Esophagus squamous epithelium (tissue), 4 donors: Measurements from ENCODE around the gene TLCD1.

ENCODE experiments used
- POLR2A ChIP-seq, 4 donors: fragments of 450-650 bp; IDR thresholded peaks; one replicate each; pipeline ENCODE4 v1.6.1; 2017; ENCODE audit warnings: antibody characterized with exemption in 4 of 4, mild to moderate bottlenecking in 4 of 4, moderate library complexity in 3 of 4
- TF ChIP-seq, protein P1 (sequence below), 6 experiments: fragments of 450-650 bp in 4 of 6; fragments of 200-600 bp in 2 of 6; sonication (generic) in 2 of 6; IDR thresholded peaks; one replicate each; pipeline ENCODE4 v1.5.1; 2016 to 2019; ENCODE audit warnings: antibody characterized with exemption in 6 of 6, mild to moderate bottlenecking in 4 of 6, moderate library complexity in 4 of 6

DNA sequence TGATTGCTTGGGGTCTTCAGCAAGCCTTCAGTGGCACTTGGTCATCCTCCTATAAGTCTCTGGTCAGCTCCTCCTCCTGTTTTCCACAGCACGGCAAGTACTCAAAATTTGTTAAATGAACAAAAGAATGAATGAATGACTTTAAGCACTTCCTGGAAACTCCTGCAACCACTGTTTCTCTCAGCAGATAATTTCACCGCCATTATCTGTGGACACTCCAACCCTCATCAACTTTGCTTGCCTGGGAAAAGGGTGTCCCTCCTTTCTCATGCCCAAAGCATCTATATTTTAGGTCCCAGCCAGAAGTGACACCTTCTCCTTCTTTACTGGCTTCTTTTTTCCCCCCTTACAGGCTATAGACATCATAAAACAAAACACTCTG is 18.7 kb downstream of the TLCD1 start:
- TF ChIP-seq, protein P1, sequence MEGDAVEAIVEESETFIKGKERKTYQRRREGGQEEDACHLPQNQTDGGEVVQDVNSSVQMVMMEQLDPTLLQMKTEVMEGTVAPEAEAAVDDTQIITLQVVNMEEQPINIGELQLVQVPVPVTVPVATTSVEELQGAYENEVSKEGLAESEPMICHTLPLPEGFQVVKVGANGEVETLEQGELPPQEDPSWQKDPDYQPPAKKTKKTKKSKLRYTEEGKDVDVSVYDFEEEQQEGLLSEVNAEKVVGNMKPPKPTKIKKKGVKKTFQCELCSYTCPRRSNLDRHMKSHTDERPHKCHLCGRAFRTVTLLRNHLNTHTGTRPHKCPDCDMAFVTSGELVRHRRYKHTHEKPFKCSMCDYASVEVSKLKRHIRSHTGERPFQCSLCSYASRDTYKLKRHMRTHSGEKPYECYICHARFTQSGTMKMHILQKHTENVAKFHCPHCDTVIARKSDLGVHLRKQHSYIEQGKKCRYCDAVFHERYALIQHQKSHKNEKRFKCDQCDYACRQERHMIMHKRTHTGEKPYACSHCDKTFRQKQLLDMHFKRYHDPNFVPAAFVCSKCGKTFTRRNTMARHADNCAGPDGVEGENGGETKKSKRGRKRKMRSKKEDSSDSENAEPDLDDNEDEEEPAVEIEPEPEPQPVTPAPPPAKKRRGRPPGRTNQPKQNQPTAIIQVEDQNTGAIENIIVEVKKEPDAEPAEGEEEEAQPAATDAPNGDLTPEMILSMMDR (IDR thresholded peaks at IDR 0.05), result no peak
- TF ChIP-seq POLR2A (IDR thresholded peaks at IDR 0.05), result no peak
